Glomerular visceral epithelial cell (primary cell): ENCODE data around the gene MEOX1.
"Not testable (repeated sequence)": the region's sequence is repeated elsewhere in the genome, so short reads cannot be mapped to it uniquely, and the experiment has no call there.

Source experiments
- DNase-seq: peaks from one replicate; pipeline ENCODE4 v3.0.0-alpha.2; 2016; ENCODE audit errors: extremely low spot score

Gene MEOX1

DNA sequence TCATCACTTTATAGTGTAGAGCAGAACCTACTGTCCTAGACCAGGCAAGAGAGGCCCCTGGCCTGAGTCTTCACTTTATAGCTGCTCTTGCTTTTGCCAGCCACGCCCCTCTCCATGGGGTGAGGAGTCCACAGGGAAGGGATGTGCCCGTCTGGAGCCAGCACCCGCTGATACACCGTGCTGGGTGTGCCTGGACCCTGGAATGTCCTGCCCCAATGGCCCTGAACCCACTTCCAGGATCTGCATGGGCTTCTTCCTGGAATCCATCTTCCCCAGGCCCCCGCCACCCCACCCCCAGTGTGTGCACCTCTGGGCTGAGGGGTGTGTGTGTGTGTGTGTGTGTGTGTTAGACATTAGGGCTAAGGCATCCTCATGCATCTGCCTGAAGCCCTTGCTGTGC lies 44.9 kb downstream of the MEOX1 start:
- DNase-seq = no peak

DNA sequence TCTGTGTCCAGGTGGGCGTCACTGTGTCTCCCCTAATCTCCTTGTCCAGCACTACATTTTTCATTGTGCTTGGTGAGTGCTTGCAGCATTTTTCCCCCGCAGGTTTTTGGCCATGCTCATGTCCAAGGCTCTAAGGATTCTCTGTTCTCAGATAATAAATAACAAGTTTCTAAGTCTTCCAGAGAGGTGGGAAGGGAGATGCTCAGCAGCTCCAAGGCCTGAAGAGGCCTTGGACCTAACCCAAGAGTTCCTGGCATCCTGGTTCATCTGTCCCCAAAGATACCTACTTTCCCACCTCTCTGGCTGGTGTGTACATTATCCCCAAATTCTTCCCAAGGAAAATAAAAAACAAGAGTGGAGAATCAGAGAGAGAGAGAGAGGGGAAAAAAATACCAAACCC lies 45.3 kb downstream of the MEOX1 start:
- DNase-seq = no peak

DNA sequence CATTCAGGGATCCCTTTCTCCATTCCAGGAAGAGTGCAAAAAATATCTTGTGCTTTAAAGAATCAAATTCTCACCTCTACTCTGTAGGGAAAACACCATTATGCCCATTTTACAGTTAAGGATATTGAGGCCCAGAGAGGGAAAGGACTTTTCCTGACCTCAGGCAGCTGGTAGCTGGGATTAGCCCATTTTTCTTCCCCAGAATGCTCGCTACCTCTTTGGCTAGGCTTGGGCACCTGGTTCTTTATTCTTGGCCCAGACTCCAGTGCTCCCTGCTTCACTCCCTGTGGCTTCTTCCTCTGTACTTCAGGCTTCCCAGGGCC lies 45.7 kb downstream of the MEOX1 start:
- DNase-seq = no peak

DNA sequence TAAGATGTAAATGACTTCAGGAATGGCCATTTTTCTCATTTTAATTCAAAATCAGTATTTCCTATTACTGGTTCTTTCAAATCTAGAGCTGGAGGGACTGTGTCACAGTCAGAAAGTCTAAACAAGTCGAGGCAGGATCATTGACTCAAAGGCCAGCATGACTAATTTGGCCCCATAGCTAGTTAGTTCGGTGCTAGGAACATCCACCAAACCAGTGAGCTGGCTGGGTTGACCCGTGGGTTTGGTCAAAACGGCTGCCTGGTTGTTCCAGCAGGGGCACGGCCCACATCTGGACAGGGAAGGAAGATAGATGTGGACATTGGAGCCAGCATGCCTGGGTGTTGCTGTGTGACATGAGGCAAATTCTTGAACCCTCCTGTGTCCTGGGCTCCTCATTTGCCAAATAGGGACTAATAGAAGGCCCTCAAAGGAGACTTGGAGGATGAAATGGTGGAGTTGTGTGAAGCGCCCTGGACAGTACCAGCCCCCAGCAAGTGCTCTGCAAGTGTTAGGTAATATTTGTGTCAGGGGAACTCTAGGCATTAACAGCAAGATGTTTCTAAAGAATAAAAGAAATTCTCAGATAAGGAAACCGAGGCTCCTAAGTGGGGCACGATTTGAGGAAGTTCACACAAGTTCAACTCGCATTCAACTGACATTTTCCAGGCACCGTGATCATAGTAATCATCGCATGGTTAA lies 46.2 kb downstream of the MEOX1 start:
- DNase-seq = no peak

DNA sequence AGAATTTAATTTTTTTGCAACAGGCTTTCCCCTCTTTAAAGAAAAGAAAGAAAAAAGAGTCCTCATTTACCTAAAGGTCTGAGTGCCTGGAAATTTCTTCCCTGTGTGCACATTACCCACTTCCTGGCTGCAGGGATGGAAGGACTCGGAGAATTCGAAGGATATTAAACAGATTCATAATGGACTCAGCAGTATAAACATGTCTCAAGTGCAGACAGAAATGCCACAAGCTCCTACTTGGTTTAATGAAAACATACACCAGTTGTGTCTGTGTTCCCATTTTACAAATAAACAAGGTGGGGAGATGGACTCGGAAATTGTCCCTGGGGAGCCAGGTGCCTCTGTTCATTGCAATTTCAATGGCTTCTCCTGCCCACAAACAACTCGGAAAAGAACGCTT lies 47.2 kb downstream of the MEOX1 start:
- DNase-seq = no peak

DNA sequence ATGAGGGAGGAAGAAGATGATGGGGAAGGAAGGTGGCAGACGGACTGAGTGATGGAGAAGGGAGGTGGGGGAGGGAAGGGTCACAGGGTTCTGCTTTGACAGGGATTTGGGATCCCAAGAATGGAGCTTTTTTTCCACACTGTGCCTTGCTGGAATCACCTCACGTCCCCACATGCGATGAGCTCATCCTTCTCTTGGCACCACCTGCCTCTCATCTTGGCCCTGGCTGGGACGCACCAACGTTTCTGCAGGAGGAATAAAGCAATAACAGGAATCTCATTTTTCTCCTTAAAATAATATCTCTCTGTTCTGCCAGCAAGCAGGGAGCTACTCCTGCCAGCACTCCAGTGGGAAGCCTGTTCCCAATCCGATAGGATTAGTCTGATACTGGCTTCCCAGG lies 47.8 kb downstream of the MEOX1 start:
- DNase-seq = no peak

DNA sequence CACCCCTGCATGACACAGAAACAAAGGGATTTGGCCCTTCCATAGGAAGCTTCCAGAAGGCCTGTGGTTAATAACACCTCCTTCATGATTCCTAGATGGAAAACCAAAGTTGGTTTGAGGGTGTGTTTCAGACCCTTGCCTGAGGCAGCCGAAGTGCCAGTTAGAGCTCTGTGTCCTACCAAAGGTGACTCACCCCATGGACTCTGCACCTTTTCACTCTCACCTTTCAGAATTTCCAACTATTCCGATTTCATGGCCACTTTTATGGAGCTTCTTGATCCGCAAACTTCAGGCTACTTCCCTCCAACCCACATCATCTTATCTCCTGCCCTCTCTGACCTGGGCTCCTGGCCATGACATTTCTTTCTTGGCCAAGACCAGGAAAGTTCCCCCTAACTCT lies 49.2 kb downstream of the MEOX1 start:
- DNase-seq = no peak

DNA sequence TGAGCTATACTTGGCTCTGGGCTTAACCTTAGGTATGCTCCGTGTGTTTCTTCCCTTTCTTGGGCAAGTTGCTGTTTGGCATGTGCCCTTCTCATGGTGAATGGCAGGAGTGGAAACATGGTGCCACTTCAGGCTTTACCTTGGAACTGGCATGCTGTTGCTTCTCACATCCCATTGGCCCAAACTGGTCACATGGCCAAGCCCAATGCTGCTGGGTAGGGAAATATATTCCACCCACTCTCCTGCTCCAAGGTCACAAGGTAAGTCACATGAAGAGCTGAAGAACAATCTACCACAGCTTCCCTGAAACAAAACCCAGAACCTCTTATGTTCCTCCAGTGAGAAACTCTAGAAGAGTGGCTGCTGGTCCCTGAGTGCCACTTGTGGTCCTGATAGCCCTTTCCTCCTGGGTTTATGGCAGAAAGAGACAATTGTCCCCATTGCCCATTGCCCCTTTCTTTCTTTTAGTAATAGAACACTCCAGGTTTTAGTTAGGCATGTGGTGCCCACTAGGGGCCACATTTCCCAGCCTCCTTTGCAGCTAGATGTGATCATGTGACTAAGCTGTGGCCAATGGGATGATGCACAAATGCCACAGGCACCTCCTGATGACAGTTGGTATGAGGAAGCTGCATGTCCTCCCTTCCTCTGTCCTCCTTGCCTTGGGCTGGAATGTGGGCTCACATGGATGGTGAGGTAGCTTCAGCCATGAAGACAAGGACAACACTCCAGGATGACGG lies 50.3 kb downstream of the MEOX1 start:
- no peak for DNase-seq

DNA sequence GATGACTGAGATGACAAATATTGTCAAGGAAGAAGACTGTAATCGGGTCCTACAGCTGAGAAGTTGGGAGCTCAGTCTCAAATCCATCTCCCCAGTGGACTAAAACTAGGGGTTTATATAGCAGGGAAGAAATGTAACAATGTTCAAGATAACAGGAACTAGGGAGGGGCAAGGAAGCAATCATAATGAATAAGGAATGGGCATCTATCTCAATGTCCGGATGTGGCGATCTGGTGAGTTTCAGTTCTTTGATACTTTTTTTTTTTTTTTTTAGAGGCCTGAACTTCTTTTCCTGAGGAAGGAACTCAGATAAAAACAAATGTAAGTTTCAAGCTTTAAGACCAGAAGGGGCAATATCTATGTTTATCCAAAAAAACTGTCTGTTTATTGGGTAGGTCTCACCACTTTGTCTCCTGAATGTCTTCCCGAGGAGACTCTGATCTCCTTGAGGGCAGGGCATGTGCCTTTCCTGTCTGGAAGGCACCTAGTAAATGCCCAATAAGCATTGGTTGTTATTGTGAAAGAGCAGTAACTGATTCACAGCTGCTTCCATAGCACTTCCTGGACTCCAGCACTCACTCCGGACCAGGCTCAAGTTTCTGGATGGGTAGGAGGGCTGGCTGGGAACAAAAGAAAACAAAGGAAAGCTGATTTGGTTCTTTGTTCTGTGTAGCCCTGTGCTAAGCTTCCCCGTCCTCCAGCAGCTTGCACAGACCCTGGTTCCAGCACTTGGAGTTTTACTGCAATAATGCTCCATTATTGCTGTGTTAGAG lies 51.9 kb downstream of the MEOX1 start:
- DNase-seq = no peak

DNA sequence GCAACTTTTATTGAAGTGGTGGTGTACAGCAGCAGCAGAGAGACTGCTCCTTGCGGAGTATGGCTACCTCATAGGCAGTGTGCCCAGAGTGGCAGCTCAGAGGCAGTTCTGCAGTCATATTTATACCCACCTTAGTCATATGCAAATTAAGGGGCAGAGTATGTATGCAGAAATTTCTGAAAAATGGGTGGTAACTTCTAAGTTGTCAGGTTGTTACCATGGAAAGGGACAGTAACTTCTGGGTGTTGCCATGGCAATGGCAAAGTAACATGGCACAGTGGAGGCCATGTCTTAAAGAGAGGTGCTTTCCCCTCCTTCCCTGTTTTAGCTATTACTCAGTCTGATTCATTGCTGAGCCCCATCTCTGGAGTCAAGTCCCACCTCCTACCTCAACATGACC lies 53.4 kb downstream of the MEOX1 start:
- DNase-seq = peak; percentile 75

DNA sequence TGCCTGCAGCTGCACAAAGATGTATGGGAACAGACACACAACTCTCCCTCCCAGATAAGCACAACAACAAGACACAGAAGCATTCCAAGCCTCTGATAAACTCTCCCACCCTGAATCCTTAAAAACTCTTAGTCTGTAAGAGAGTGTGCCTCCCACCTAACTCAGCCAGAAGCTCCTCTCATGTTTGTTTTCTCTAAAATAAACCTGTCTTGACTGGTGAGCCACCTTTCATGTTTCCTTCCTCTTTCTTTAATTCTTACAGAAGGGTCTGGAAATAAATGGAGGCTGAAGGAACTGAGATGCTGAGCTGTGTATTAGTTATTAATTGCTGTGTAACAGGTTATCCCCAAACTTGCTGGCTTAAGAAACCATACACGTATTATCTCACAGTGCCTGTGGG lies 57.2 kb downstream of the MEOX1 start:
- DNase-seq = no peak

DNA sequence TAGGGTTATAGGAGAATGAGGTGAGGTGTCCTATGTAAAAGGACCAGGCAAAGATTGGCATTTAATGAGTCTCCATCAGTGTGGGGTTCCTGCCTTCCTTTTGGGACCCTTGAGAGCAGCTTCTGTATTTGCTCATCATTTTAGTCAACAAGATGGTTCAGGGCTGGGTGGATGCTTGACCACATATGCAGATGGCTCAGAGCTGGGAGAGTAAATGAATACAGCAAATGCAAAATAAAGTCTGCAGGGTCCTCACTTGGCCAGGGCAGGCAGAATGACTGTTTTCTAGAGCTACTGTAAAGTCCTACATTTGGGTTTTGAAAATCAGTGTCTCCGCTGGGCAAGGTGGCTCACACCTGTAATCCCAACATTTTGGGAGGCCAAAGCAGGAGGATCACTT lies 58.4 kb downstream of the MEOX1 start:
- no peak for DNase-seq

DNA sequence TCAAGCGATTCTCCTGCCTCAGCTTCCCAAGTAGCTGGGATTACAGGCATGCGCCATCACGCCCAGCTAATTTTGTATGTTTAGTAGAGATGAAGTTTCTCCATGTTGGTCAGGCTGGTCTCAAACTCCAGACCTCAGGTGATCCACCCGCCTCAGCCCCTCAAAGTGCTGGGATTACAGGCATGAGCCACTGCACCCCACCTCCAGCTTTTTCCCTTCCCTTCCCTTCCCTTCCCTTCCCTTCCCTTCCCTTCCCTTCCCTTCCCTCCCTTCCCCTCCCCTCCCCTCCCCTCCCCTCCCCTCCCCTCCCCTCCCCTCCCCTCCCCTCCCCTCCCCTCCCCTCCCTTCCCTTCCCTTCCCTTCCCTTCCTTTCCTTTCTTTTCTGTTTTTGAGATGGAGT lies 59.2 kb downstream of the MEOX1 start:
- DNase-seq = not testable (repeated sequence)

DNA sequence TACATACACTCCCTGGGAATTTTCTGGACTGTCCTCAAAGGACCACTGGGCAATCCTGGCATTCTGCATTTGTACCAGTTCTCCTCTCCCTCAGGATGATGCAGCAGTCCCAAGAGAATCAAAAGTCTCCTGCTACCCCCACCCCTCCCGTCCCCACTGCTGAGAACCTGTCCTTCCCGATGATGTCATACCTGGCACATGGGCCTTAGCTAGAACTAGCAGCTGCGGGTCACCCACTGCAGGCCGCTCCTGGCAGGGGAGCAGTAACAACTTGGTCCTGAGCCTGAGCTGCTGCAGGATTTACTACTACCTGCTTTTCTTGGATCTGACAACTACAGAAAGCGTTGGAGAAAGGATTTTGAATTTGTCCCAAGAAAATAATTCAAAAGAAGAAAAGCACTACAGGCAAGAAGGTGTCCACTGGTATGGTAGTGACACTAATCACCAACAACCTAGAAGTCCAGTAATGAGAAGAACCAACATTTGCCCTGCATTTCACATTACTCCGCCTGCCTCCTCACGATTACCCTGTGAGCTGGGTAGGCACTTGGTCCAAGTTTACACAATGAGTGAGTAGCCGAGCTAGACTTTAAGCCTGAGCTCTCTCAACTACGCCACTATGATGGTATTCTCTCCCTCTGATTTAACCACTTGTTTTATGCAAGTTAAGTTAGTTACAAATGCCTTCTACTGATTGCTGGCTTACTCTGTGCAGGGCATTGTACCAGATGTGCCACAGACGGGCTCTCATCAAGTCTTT lies 60.3 kb downstream of the MEOX1 start:
- peak; percentile 28 for DNase-seq

DNA sequence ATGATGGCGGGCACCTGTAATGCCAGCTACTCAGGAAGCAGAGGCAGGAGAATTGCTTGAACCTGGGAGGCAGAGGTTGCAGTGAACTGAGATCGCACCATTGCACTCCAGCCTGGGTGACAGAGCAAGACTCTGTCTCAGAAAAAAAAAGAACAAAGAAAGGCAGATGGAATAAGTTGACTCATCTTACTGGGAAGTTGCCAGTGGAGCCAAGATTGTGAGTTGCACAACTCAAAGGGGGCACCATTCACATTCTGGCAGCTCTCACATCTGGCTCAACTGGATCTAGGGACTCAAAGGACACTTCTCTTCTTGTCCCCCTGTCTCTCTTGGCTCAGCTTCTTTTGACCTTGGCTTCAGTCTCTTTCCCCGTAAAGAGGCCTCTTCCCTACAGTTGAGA lies 61.9 kb downstream of the MEOX1 start:
- DNase-seq = peak; percentile 73

DNA sequence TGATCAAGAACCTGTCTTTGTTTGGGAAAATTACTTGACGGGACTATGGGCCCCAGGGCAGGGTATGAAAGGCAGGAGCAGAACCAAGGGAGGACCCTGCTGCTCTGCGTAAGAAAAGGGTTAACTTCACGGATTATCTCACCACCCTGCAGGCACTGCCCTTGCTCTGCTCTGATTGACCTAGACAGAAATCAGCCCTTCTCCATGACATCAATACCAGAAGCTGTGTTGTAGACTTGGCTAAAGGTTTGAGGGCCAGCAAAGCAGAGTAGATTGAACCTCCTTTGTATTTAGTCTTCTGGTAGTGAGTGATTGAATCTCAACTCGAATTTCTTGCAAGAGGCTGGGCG lies 62.7 kb downstream of the MEOX1 start:
- no peak for DNase-seq

DNA sequence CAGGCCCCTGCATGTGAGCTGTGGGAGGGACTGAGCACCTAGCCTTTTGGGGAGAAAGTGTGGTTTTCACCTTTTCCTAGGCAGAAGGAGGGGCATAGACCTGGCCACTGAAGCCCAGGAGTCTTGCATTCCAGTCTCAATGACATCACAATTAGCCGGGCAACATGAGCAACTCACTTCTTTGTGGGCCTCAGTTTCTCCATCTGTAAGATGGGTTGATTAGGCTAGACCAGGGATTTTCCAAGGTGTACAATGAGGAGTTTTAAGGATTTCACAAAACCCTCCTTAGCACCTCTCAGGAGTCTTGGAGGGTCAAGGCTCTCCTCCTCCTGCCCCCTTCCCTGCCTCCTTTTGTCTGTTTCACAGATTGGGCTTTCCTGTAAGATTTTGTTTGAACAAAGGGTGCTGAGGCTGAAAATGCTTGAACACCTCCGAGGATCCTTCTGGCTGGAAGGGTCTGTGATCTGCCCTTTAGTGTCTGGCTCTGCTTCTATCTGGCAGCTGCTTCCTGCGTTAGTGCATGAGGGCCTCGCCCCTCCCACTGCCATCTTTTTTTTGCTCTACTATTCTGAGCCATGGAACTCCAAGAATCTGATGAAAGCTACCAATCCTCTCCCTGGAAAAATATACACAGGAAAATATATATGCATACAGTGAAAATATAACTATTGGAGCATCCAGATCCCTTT lies 63.2 kb downstream of the MEOX1 start:
- DNase-seq = no peak

DNA sequence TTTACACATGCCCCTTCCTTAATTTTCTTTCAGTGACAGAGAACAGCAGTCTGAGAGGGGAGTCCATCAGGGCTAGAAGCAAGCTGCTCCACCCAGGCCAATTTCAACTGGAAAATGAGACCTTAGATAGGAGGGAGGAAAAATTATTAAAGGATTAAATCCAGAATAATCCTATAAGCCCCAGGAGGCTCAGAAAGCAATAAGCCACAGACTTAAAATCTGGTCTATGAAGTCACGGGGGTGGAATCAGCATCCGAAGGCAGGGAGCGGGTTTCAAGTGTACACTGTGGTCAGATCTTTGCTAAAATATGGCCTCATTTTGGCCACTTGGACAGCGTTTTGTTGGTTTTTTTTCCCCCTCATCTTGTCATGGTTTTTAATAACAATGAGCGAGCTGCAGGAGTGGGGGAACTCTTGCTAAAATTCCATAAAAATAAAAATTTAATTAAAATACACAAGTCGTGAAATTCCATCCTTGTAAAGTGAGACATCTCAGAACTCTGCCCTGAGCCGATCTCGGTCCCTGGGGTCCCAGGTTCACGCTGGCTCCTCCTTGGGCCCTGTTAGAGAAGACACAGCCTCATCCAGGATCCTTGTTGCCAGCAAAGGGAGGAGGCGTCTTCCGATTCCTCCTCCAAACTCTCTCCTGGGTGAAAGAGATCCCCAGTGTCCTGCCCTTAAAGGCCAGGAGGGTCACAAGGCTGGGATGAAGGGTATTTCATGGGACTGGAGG lies 63.9 kb downstream of the MEOX1 start:
- no peak for DNase-seq

DNA sequence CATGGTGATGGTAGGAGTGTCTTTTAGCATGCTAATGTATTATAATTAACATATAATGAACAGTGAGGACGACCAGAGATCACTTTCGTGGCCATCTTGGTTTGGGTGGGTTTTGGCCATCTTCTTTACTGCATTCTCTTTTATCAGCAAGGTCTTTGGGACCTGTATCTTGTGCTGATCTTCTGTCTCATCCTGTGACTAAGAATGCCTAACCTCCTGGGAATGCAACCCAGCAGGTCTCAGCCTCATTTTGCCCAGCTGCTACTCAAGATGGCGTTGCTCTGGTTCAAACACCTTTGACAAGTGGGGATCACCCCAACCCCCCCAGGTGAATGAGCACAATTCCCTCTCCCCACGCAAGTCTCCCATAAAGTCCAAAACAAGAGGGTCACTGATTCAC lies 66.3 kb downstream of the MEOX1 start:
- no peak for DNase-seq

DNA sequence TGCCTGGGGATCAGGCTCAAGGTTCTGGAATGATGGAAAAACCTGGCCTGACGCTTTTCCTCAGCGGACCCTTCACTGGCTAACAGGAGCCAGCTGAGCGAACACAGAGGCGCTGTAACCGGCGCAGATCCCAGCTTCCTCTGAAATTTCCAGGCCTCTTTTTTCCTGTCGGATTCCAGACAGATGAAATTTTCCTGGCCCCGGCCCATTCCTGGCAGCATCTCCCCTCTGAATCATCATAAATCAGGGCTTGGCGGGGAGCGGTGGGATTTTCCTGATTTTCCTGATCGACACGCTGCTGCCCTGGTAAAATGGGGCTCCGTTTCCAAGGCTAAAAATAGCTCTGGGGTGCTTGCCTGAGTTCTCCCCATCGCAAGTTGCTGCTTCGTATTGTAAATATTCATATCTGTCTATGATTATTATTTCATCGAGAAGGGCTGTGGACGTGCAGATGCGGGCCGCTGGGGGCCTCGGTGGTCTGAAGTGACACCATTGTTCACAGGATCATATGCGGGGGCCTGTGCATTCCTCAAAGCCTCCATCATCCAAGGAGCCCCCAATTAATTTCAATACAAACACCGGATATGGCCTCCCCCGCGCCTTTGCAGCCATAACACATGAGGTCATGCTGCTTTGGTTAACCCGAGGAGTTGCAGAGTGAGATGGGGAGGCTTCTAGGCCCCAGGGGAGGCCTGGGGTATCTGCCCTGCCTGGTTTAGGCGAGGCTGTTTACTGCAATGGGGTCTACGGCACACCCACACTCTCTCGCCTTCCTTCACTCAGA lies 69.8 kb downstream of the MEOX1 start:
- peak; percentile 88 for DNase-seq
